ENCODE data around the gene OR10H3. TPM values are rescaled to one million over a fixed set of nuclear protein-coding genes. Genes with fewer than 3 reads are reported as not detected.

Gene OR10H3
- total RNA-seq, 1 experiment from 2014 or later: not detected

DNA sequence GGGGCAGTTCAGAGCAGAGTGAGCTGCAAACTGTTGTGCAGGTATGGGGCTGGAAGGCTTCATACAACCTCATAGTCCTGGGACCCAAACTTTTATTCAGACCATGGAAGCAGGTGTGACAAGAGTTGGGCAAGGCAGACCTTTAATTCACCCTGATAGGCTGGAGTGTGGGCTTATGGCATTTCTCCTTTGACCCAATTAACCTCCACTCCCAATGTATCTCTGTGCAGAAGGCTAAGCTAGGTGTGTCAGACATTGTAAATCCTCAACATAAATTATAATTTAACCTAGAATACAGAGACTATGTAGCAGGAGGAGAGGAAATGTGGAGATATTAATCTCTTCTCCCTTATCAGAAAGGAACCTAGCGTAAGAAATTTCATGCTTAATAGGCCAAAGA is 22.1 kb upstream of the OR10H3 start:
- no peak overlapping the region for H3K4me2 ChIP-seq (ENCODE audit: low read length)
- TF ChIP-seq YY1 (IDR thresholded peaks at IDR 0.05; ENCODE audit: extremely low read depth, insufficient replicate concordance, low read depth, low read length) (no peak), ATF3 (IDR thresholded peaks at IDR 0.05) (no peak), JUND (IDR thresholded peaks at IDR 0.05) (no peak), ELF1 (IDR thresholded peaks at IDR 0.05; ENCODE audit: borderline replicate concordance, low read depth) (no peak), CEBPB (IDR thresholded peaks at IDR 0.05; ENCODE audit: low read depth) (no peak), ZNF274 (IDR thresholded peaks at IDR 0.05; ENCODE audit: low read depth, low read length) (no peak), POLR2A (IDR thresholded peaks at IDR 0.05; ENCODE audit: borderline replicate concordance, extremely low read depth, insufficient read depth, insufficient read length) (no peak), CBX3 (IDR thresholded peaks at IDR 0.05; ENCODE audit: low read depth) (no peak), REST (IDR thresholded peaks at IDR 0.05; ENCODE audit: low read depth) (no peak), SRF (IDR thresholded peaks at IDR 0.05; ENCODE audit: low read depth) (no peak), FOSL1 (IDR thresholded peaks at IDR 0.05; ENCODE audit: low read depth) (no peak), EGR1 (IDR thresholded peaks at IDR 0.05; ENCODE audit: low read depth) (no peak), EZH2 (IDR thresholded peaks at IDR 0.05) (no peak)
- TF ChIP-seq, protein P1, sequence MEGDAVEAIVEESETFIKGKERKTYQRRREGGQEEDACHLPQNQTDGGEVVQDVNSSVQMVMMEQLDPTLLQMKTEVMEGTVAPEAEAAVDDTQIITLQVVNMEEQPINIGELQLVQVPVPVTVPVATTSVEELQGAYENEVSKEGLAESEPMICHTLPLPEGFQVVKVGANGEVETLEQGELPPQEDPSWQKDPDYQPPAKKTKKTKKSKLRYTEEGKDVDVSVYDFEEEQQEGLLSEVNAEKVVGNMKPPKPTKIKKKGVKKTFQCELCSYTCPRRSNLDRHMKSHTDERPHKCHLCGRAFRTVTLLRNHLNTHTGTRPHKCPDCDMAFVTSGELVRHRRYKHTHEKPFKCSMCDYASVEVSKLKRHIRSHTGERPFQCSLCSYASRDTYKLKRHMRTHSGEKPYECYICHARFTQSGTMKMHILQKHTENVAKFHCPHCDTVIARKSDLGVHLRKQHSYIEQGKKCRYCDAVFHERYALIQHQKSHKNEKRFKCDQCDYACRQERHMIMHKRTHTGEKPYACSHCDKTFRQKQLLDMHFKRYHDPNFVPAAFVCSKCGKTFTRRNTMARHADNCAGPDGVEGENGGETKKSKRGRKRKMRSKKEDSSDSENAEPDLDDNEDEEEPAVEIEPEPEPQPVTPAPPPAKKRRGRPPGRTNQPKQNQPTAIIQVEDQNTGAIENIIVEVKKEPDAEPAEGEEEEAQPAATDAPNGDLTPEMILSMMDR (IDR thresholded peaks at IDR 0.05 in 2 of 3, conservative IDR thresholded peaks at IDR 0.05 in 1 of 3; ENCODE audit: borderline replicate concordance in 1 of 3, insufficient read depth in 1 of 3, low read depth in 2 of 3, low read length in 2 of 3): no peak
- TF ChIP-seq, protein P2, sequence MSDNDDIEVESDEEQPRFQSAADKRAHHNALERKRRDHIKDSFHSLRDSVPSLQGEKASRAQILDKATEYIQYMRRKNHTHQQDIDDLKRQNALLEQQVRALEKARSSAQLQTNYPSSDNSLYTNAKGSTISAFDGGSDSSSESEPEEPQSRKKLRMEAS (IDR thresholded peaks at IDR 0.05): no peak
- RAD21 ChIA-PET (ENCODE audit: low non-redundant PET in 1 of 2, low total read pairs in 2 of 2, uncharacterized antibody in 2 of 2, unreplicated experiment in 2 of 2): no interaction called here
- peaks cover 21% of the 10 kb centered on the region for H3K27me3 ChIP-seq (ENCODE audit: insufficient read depth, low read length)
- no peaks in the 10 kb centered on the region for H4K20me1 ChIP-seq (ENCODE audit: insufficient read depth)
- H3K9me3 ChIP-seq (ENCODE audit: control insufficient read depth in 1 of 2, insufficient read depth in 1 of 2, low read depth in 1 of 2, low read length in 2 of 2): no peaks in the 10 kb centered on the region
- ATAC-seq (no peak), DNase-seq (ENCODE audit: low read depth, low spot score) (no peak)
- no peaks in the 10 kb centered on the region for H3K4me1 ChIP-seq (ENCODE audit: control insufficient read depth in 1 of 2, insufficient read depth in 2 of 2, low read length in 2 of 2)
- H2AFZ ChIP-seq (ENCODE audit: low read depth, low read length, poor library complexity, severe bottlenecking): no peak overlapping the region
- intact Hi-C loops (cut with micrococcal nuclease): no loop called here
- H3K79me2 ChIP-seq (ENCODE audit: insufficient read depth, low read length): no peaks in the 10 kb centered on the region
- no peaks in the 10 kb centered on the region for H3K36me3 ChIP-seq (ENCODE audit: control insufficient read depth in 1 of 2, insufficient read depth in 2 of 2, low read length in 2 of 2)
- H3K9me2 ChIP-seq (ENCODE audit: insufficient read depth): no peaks in the 10 kb centered on the region
- POLR2A ChIA-PET: no interaction called here
- no peak overlapping the region for H3K27ac ChIP-seq (ENCODE audit: low read depth, low read length)
- H3K4me3 ChIP-seq (replicated peaks in 1 of 2; ENCODE audit: low read depth in 1 of 2, low read length in 2 of 2): no peak overlapping the region
- H3K9ac ChIP-seq (ENCODE audit: low read length): no peak overlapping the region
- CTCF ChIA-PET: no interaction called here
- BruUV-seq (replicated peaks): no TSS peak
